Uterus (tissue), 2 donors: ENCODE results near the gene CPLANE1.

Source experiments
- POLR2A ChIP-seq, 2 donors: fragments of 450-650 bp; IDR thresholded peaks; one replicate each; pipeline ENCODE4 v1.6.1; 2016; ENCODE audit warnings: antibody characterized with exemption in 2 of 2, mild to moderate bottlenecking in 1 of 2, moderate library complexity in 1 of 2
- TF ChIP-seq, protein P1 (sequence below), 4 experiments: fragments of 200-600 bp in 2 of 4; fragments of 450-650 bp in 2 of 4; sonication (generic) in 2 of 4; IDR thresholded peaks; one replicate each; pipeline ENCODE4 v1.5.1; 2016 to 2019; ENCODE audit warnings: antibody characterized with exemption in 4 of 4, mild to moderate bottlenecking in 2 of 4, moderate library complexity in 1 of 4

DNA sequence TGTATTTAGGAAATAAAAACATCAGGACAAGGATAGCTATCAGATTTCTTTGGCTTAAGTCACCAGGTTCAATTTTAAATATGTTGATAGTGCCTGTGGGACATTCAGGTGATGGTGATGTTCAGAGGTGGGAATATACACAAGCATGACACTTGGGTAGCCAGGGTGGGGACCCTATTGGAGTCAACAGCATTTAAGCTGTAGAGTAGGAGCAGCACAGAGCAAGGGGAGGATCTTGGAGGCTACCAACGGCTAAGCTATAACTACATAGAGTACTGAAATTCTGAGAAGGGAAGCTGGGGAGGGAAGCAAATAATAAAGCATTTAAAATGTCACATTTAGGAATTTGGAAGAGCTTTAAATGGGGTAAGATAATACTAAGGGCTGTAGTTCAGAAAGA is 177.7 kb downstream of the CPLANE1 start:
- TF ChIP-seq, protein P1, sequence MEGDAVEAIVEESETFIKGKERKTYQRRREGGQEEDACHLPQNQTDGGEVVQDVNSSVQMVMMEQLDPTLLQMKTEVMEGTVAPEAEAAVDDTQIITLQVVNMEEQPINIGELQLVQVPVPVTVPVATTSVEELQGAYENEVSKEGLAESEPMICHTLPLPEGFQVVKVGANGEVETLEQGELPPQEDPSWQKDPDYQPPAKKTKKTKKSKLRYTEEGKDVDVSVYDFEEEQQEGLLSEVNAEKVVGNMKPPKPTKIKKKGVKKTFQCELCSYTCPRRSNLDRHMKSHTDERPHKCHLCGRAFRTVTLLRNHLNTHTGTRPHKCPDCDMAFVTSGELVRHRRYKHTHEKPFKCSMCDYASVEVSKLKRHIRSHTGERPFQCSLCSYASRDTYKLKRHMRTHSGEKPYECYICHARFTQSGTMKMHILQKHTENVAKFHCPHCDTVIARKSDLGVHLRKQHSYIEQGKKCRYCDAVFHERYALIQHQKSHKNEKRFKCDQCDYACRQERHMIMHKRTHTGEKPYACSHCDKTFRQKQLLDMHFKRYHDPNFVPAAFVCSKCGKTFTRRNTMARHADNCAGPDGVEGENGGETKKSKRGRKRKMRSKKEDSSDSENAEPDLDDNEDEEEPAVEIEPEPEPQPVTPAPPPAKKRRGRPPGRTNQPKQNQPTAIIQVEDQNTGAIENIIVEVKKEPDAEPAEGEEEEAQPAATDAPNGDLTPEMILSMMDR (IDR thresholded peaks at IDR 0.05): no peak
- TF ChIP-seq POLR2A (IDR thresholded peaks at IDR 0.05): no peak
